HepG2 (cell line): ENCODE data around the gene ENPP7. TPM values are rescaled to one million over a fixed set of nuclear protein-coding genes. Genes with fewer than 3 reads are reported as not detected.
A peak's percentile ranks its signal among the peaks of the same experiment; 100 is the strongest.

Experiments
- AGO1 ChIP-seq: fragments of 200-400 bp; formaldehyde crosslinking; IDR thresholded peaks from 2 replicates; pipeline ENCODE4 v1.6.1; 2017; ENCODE audit warnings: mild to moderate bottlenecking, low read depth, low read length, moderate library complexity; ENCODE audit not compliant: poor library complexity, severe bottlenecking
- ATF7 ChIP-seq, 2 experiments: fragments of 450-650 bp in 1 of 2; sonication (generic) in 1 of 2; formaldehyde crosslinking in 1 of 2; IDR thresholded peaks; 2 replicates each; pipeline versions ENCODE4 v1.4.0 to v1.6.1; 2016 to 2020; ENCODE audit warnings: antibody characterized with exemption in 1 of 2, mild to moderate bottlenecking in 1 of 2, missing genetic modification reagents in 1 of 2
- BCL6 ChIP-seq: IDR thresholded peaks from 2 replicates; pipeline ENCODE4 v1.6.1; 2016; ENCODE audit warnings: missing genetic modification reagents, missing compliant biosample characterization
- DNMT1 ChIP-seq: sonication (generic); formaldehyde crosslinking; IDR thresholded peaks from 2 replicates; pipeline ENCODE4 v1.5.1; 2020; ENCODE audit warnings: mild to moderate bottlenecking, missing genetic modification reagents
- HES4 ChIP-seq: sonication (generic); formaldehyde crosslinking; IDR thresholded peaks from 2 replicates; pipeline ENCODE4 v1.9.0; 2021; ENCODE audit warnings: mild to moderate bottlenecking, missing genetic modification reagents, borderline replicate concordance
- MTF1 ChIP-seq: sonication (generic); formaldehyde crosslinking; IDR thresholded peaks from 2 replicates; pipeline ENCODE4 v1.5.0; 2020; ENCODE audit warnings: missing genetic modification reagents
- MYC ChIP-seq: sonication (generic); formaldehyde crosslinking; IDR thresholded peaks from 2 replicates; pipeline ENCODE4 v1.9.0; 2021; ENCODE audit warnings: missing genetic modification reagents, borderline replicate concordance
- NFE2L1 ChIP-seq: sonication (generic); formaldehyde crosslinking; IDR thresholded peaks from 2 replicates; pipeline ENCODE4 v1.4.0; 2020; ENCODE audit warnings: missing genetic modification reagents, mild to moderate bottlenecking, borderline replicate concordance
- RBM22 ChIP-seq: fragments of 200-400 bp; formaldehyde crosslinking; optimal IDR thresholded peaks from 2 replicates; pipeline ENCODE3; 2017; ENCODE audit warnings: mild to moderate bottlenecking, low read length, moderate library complexity
- RBM39 ChIP-seq: fragments of 200-400 bp; formaldehyde crosslinking; IDR thresholded peaks from one replicate; pipeline ENCODE4 v1.6.1; 2018; ENCODE audit warnings: antibody characterized with exemption, mild to moderate bottlenecking, low read depth, low read length; ENCODE audit not compliant: poor library complexity, severe bottlenecking
- REST ChIP-seq, 2 experiments: IDR thresholded peaks; 2 replicates each; pipeline ENCODE4 v1.6.1; 2011 to 2012; ENCODE audit warnings: low read length in 2 of 2, borderline replicate concordance in 1 of 2, low read depth in 1 of 2, mild to moderate bottlenecking in 1 of 2, moderate library complexity in 1 of 2
- REXO4 ChIP-seq: sonication (generic); formaldehyde crosslinking; IDR thresholded peaks from 2 replicates; pipeline ENCODE4 v1.8.0; 2022; ENCODE audit warnings: missing genetic modification reagents, mild to moderate bottlenecking, borderline replicate concordance
- SIX4 ChIP-seq: sonication (generic); formaldehyde crosslinking; IDR thresholded peaks from 2 replicates; pipeline ENCODE4 v1.4.0; 2020; ENCODE audit warnings: missing genetic modification reagents
- SKIL ChIP-seq: sonication (generic); formaldehyde crosslinking; IDR thresholded peaks from 2 replicates; pipeline ENCODE4 v1.8.0; 2022; ENCODE audit warnings: missing genetic modification reagents, mild to moderate bottlenecking, moderate library complexity, borderline replicate concordance
- SMAD1 ChIP-seq: sonication (generic); formaldehyde crosslinking; IDR thresholded peaks from 2 replicates; pipeline ENCODE4 v1.4.0; 2020; ENCODE audit warnings: missing genetic modification reagents, low read depth, mild to moderate bottlenecking, borderline replicate concordance
- SOX5 ChIP-seq: IDR thresholded peaks from 2 replicates; pipeline ENCODE4 v1.6.1; 2016; ENCODE audit warnings: borderline replicate concordance
- THRA ChIP-seq: sonication (generic); formaldehyde crosslinking; IDR thresholded peaks from 2 replicates; pipeline ENCODE4 v1.4.0; 2020; ENCODE audit warnings: missing genetic modification reagents, borderline replicate concordance
- U2AF1 ChIP-seq: fragments of 200-400 bp; formaldehyde crosslinking; optimal IDR thresholded peaks from 2 replicates; pipeline ENCODE3; 2017; ENCODE audit warnings: mild to moderate bottlenecking, low read depth, low read length
- XRCC5 ChIP-seq: fragments of 200-400 bp; formaldehyde crosslinking; optimal IDR thresholded peaks from 2 replicates; pipeline ENCODE3; 2017; ENCODE audit warnings: mild to moderate bottlenecking, low read length
- ZMAT3 ChIP-seq: sonication (generic); formaldehyde crosslinking; conservative IDR thresholded peaks from 2 replicates; pipeline ENCODE4 v1.7.0; 2021; ENCODE audit warnings: missing genetic modification reagents
- ZNF724P ChIP-seq: sonication (generic); formaldehyde crosslinking; IDR thresholded peaks from 2 replicates; pipeline ENCODE4 v1.8.0; 2022; ENCODE audit warnings: missing genetic modification reagents, borderline replicate concordance
- polyA plus RNA-seq, 8 experiments: library from polyadenylated mRNA; depleted of rRNA in 3 of 8; stranded (reverse) in 7 of 8; unstranded in 1 of 8; fragments of >200 nt; fragmentation: Illumina TruSeq in 4 of 8; extraction: Trizol in 4 of 8; gene quantifications; 2 replicates each; pipeline versions ENCODE4 v1.2.1 to v1.2.3, GENCODE V29; 2011 to 2016; ENCODE audit warnings: low read depth in 4 of 8, missing spikeins in 1 of 8, mixed read lengths in 1 of 8; ENCODE audit not compliant: insufficient read depth in 1 of 8
- total RNA-seq, 5 experiments: library from RNA; depleted of rRNA; stranded (reverse); fragments of >200 nt; fragmentation: Illumina TruSeq; extraction: Trizol; gene quantifications; 2 replicates each; pipeline ENCODE4 v1.2.3, GENCODE V29; 2016; ENCODE audit warnings: low read depth in 1 of 5

ENPP7 gene
- total and polyA plus RNA-seq, 2 of the 13 experiments (the other 11 are each of a cell fraction or from before 2014, with no cell fraction given): 1.1 to 2.2 TPM

- no peak for TF ChIP-seq REXO4 (CRISPR knock-in tag)
- no peak for TF ChIP-seq ATF7 (IDR thresholded peaks at IDR 0.05)
- no peak for TF ChIP-seq ATF7 (CRISPR knock-in tag; IDR thresholded peaks at IDR 0.05)
- no peak for TF ChIP-seq ZNF724P
- TF ChIP-seq THRA: no peak
- peak; percentile 87 for TF ChIP-seq RBM39
- TF ChIP-seq XRCC5: peak; percentile 20
- TF ChIP-seq ZMAT3 (CRISPR knock-in tag): no peak
- TF ChIP-seq HES4 (CRISPR knock-in tag): 0 out of 2 replicates have a peak, but pooled peaks have one; percentile 75
- TF ChIP-seq NFE2L1 (CRISPR knock-in tag): no peak
- no peak for TF ChIP-seq REST (IDR thresholded peaks at IDR 0.05; ENCODE audit: borderline replicate concordance in 1 of 2, low read depth in 1 of 2, low read length in 2 of 2)
- TF ChIP-seq AGO1: peak; percentile 56
- TF ChIP-seq SOX5 (CRISPR knock-in tag): 0 out of 2 replicates have a peak, but pooled peaks have one; percentile 2
- TF ChIP-seq SIX4 (CRISPR knock-in tag): no peak
- no peak for TF ChIP-seq MTF1 (CRISPR knock-in tag)
- TF ChIP-seq RBM22: no peak
- TF ChIP-seq DNMT1 (CRISPR knock-in tag): no peak
- no peak for TF ChIP-seq U2AF1
- peak; percentile 26; the same call in 1 of the 2 replicates for TF ChIP-seq MYC (CRISPR knock-in tag)
- TF ChIP-seq SMAD1 (CRISPR knock-in tag): no peak
- TF ChIP-seq BCL6: no peak
- TF ChIP-seq SKIL (CRISPR knock-in tag): no peak
These were observed 47.9 kb downstream of the ENPP7 start (continued) for GRCh38 chr17:79778504-79779083.
